ENCODE data around the gene ENDOV. TPM values are rescaled to one million over a fixed set of nuclear protein-coding genes. Genes with fewer than 3 reads are reported as not detected.

Gene ENDOV
- total and polyA plus RNA-seq, 2 of the 13 experiments (the other 11 are each of a cell fraction or from before 2014, with no cell fraction given), result 15.1 to 17.1 TPM

GRCh38 chr17:80414803-80415625 lies at the start of gene ENDOV (continued):
- TF ChIP-seq FOXO4 (CRISPR knock-in tag; conservative IDR thresholded peaks at IDR 0.05) (no peak), ZNF737 (CRISPR knock-in tag; IDR thresholded peaks at IDR 0.05; ENCODE audit: borderline replicate concordance) (no peak), FOXA3 (CRISPR knock-in tag; IDR thresholded peaks at IDR 0.05) (no peak), ELF1 (CRISPR knock-in tag; IDR thresholded peaks at IDR 0.05) (peak; percentile 92), ZBTB49 (CRISPR knock-in tag; IDR thresholded peaks at IDR 0.05; ENCODE audit: borderline replicate concordance) (peak; percentile 7; the same call in 1 of the 2 replicates), ZNF460 (CRISPR knock-in tag; IDR thresholded peaks at IDR 0.05; ENCODE audit: borderline replicate concordance) (no peak), IRF1 (CRISPR knock-in tag; IDR thresholded peaks at IDR 0.05; ENCODE audit: low read depth) (no peak), NR0B2 (CRISPR knock-in tag; IDR thresholded peaks at IDR 0.05) (peak; percentile 59), ZNF230 (CRISPR knock-in tag; IDR thresholded peaks at IDR 0.05) (peak; percentile 65), PAF1 (CRISPR knock-in tag; IDR thresholded peaks at IDR 0.05) (no peak), FOXK2 (IDR thresholded peaks at IDR 0.05) (no peak), RXRA (CRISPR knock-in tag; IDR thresholded peaks at IDR 0.05) (no peak; the same call in 1 of the 2 replicates), GTF2F1 (IDR thresholded peaks at IDR 0.05; ENCODE audit: low read length) (no peak), FOXM1 (CRISPR knock-in tag; IDR thresholded peaks at IDR 0.05) (no peak), EEA1 (CRISPR knock-in tag; IDR thresholded peaks at IDR 0.05; ENCODE audit: borderline replicate concordance) (peak; percentile 31; the same call in 1 of the 2 replicates), GRHL1 (CRISPR knock-in tag; conservative IDR thresholded peaks at IDR 0.05) (no peak), ZNF10 (CRISPR knock-in tag; IDR thresholded peaks at IDR 0.05; ENCODE audit: borderline replicate concordance, low read depth) (no peak), MAF1 (CRISPR knock-in tag; IDR thresholded peaks at IDR 0.05; ENCODE audit: borderline replicate concordance) (peak; percentile 87; the same call in 1 of the 2 replicates), TBX2 (CRISPR knock-in tag; IDR thresholded peaks at IDR 0.05; ENCODE audit: borderline replicate concordance) (peak; percentile 94), ZNF564 (CRISPR knock-in tag; IDR thresholded peaks at IDR 0.05) (peak; percentile 90), ZNF616 (CRISPR knock-in tag; IDR thresholded peaks at IDR 0.05; ENCODE audit: low read depth) (0 out of 2 replicates have a peak, but pooled peaks have one; percentile 44), KDM1A (CRISPR knock-in tag; IDR thresholded peaks at IDR 0.05) (no peak), HMG20B (CRISPR knock-in tag; conservative IDR thresholded peaks at IDR 0.05) (no peak), ZNF432 (CRISPR knock-in tag; IDR thresholded peaks at IDR 0.05; ENCODE audit: borderline replicate concordance) (no peak)
